ENCODE measurements around the gene MARK4. TPM values are rescaled to one million over a fixed set of nuclear protein-coding genes. Genes with fewer than 3 reads are reported as not detected.
"Not testable (repeated sequence)": the region's sequence is repeated elsewhere in the genome, so short reads cannot be mapped to it uniquely, and the experiment has no call there.

The MARK4 gene
- total and polyA plus RNA-seq, 2 experiments from 2014 or later = 16.6 to 38.6 TPM

- not testable (repeated sequence) for H3K27ac ChIP-seq (ENCODE audit: low read depth); H3K9me2 ChIP-seq (ENCODE audit: insufficient read depth); ATAC-seq; H3K4me3 ChIP-seq; H3K36me3 ChIP-seq (ENCODE audit: insufficient read depth); H3K36me3 Mint-ChIP-seq (ENCODE audit: low read depth); H3K9me3 Mint-ChIP-seq; H3K4me1 Mint-ChIP-seq; H3K4me2 ChIP-seq; H3K4me3 Mint-ChIP-seq; H3F3A ChIP-seq (replicated peaks; ENCODE audit: low read depth); H2AFZ ChIP-seq; H3K79me2 ChIP-seq (replicated peaks; ENCODE audit: insufficient read depth); DNase-seq (ENCODE audit: low spot score); H3K27ac Mint-ChIP-seq; H4K20me1 ChIP-seq (replicated peaks; ENCODE audit: insufficient read depth); H3K27me3 ChIP-seq (ENCODE audit: insufficient read depth); H3K4me1 ChIP-seq (ENCODE audit: insufficient read depth)
- H3K27me3 Mint-ChIP-seq (ENCODE audit: insufficient read depth, low read depth, poor library complexity) = peaks cover 12% of the 10 kb centered on the region
These were observed 83.8 kb downstream of the MARK4 start for GRCh38 chr19:45334881-45335280.

GRCh38 chr19:45336696-45337251, 85.7 kb downstream of the MARK4 start:
- Histone ChIP-seq H3K79me2 (replicated peaks; ENCODE audit: insufficient read depth) (no peaks in the 10 kb centered on the region), H3K4me2 (no peak overlapping the region), H4K20me1 (replicated peaks; ENCODE audit: insufficient read depth) (no peaks in the 10 kb centered on the region), H3K27ac (ENCODE audit: low read depth) (no peak overlapping the region), H3K4me3 (no peak overlapping the region), H3K9me2 (ENCODE audit: insufficient read depth) (no peaks in the 10 kb centered on the region), H3K36me3 (ENCODE audit: insufficient read depth) (no peaks in the 10 kb centered on the region), H3F3A (replicated peaks; ENCODE audit: low read depth) (peaks cover 10% of the 10 kb centered on the region; the same call in 1 of the 2 replicates), H2AFZ (0 out of 2 replicates have a peak overlapping the region, but pooled peaks have one; percentile 59), H3K27me3 (ENCODE audit: insufficient read depth) (peaks cover 18% of the 10 kb centered on the region), H3K4me1 (ENCODE audit: insufficient read depth) (no peaks in the 10 kb centered on the region)
- Mint-ChIP-seq H3K36me3 (ENCODE audit: low read depth) (peaks cover 3% of the 10 kb centered on the region; the same call in 2 of the 3 replicates), H3K4me3 (no peak overlapping the region; the same call in 2 of the 3 replicates), H3K4me1 (peaks cover 2% of the 10 kb centered on the region; the same call in 1 of the 3 replicates), H3K27me3 (ENCODE audit: insufficient read depth, low read depth, poor library complexity) (peaks cover 12% of the 10 kb centered on the region), H3K27ac (no peak overlapping the region), H3K9me3 (no peaks in the 10 kb centered on the region)
- no peak for TF ChIP-seq ZNF331 (CRISPR knock-in tag; IDR thresholded peaks at IDR 0.05; ENCODE audit: low read depth)
- TF ChIP-seq REST (IDR thresholded peaks at IDR 0.05; ENCODE audit: unreplicated experiment) = no peak
- no peak for TF ChIP-seq ZNF114 (CRISPR knock-in tag; IDR thresholded peaks at IDR 0.05)
- no peak for TF ChIP-seq POLR2AphosphoS5 (IDR thresholded peaks at IDR 0.05; ENCODE audit: low read depth)
- no peak for TF ChIP-seq EZH2phosphoT487 (IDR thresholded peaks at IDR 0.05; ENCODE audit: unreplicated experiment)
- TF ChIP-seq STAT1 (IDR thresholded peaks at IDR 0.05; ENCODE audit: unreplicated experiment) = no peak
- ATAC-seq (no peak), DNase-seq (ENCODE audit: low spot score) (no peak)

GRCh38 chr19:45339629-45340028, 88.6 kb downstream of the MARK4 start:
- Histone ChIP-seq H3K4me3 (no peak overlapping the region), H3K4me1 (ENCODE audit: insufficient read depth) (no peaks in the 10 kb centered on the region), H3K9me2 (ENCODE audit: insufficient read depth) (no peaks in the 10 kb centered on the region), H3K4me2 (no peak overlapping the region), H3K36me3 (ENCODE audit: insufficient read depth) (no peaks in the 10 kb centered on the region), H3K27me3 (ENCODE audit: insufficient read depth) (peaks cover 27% of the 10 kb centered on the region), H4K20me1 (replicated peaks; ENCODE audit: insufficient read depth) (no peaks in the 10 kb centered on the region), H3K27ac (ENCODE audit: low read depth) (no peak overlapping the region), H2AFZ (no peak overlapping the region), H3F3A (replicated peaks; ENCODE audit: low read depth) (peaks cover 12% of the 10 kb centered on the region; the same call in 1 of the 2 replicates), H3K79me2 (replicated peaks; ENCODE audit: insufficient read depth) (no peaks in the 10 kb centered on the region)
- DNase-seq (ENCODE audit: low spot score) (no peak), ATAC-seq (no peak)
- H3K4me3 Mint-ChIP-seq = no peak overlapping the region
- H3K27ac Mint-ChIP-seq = no peak overlapping the region
- H3K4me1 Mint-ChIP-seq = peaks cover 2% of the 10 kb centered on the region; the same call in 1 of the 3 replicates
- peaks cover 3% of the 10 kb centered on the region; the same call in 1 of the 3 replicates for H3K36me3 Mint-ChIP-seq (ENCODE audit: low read depth)
- H3K9me3 Mint-ChIP-seq = no peaks in the 10 kb centered on the region
- peaks cover 11% of the 10 kb centered on the region for H3K27me3 Mint-ChIP-seq (ENCODE audit: insufficient read depth, low read depth, poor library complexity)
- TF ChIP-seq REST (IDR thresholded peaks at IDR 0.05; ENCODE audit: unreplicated experiment) (no peak), JUNB (IDR thresholded peaks at IDR 0.05; ENCODE audit: unreplicated experiment) (no peak), ETS1 (IDR thresholded peaks at IDR 0.05) (no peak), STAT1 (IDR thresholded peaks at IDR 0.05; ENCODE audit: unreplicated experiment) (no peak), CTCF (conservative IDR thresholded peaks at IDR 0.05; ENCODE audit: low read depth in 2 of 2) (no peak)
